ENCODE measurements around the gene ZNF107.
"Not testable (repeated sequence)": the region's sequence is repeated elsewhere in the genome, so short reads cannot be mapped to it uniquely, and the experiment has no call there.

- TF ChIP-seq CTCF (conservative IDR thresholded peaks at IDR 0.05; ENCODE audit: low read depth in 2 of 2); REST (IDR thresholded peaks at IDR 0.05; ENCODE audit: unreplicated experiment); STAT1 (IDR thresholded peaks at IDR 0.05; ENCODE audit: unreplicated experiment); EZH2 (IDR thresholded peaks at IDR 0.05; ENCODE audit: low read depth, unreplicated experiment); POLR2AphosphoS5 (IDR thresholded peaks at IDR 0.05; ENCODE audit: low read depth); EZH2phosphoT487 (IDR thresholded peaks at IDR 0.05; ENCODE audit: unreplicated experiment); ETS1 (IDR thresholded peaks at IDR 0.05); NANOG (IDR thresholded peaks at IDR 0.05; ENCODE audit: borderline replicate concordance); CREB1 (CRISPR knock-in tag; IDR thresholded peaks at IDR 0.05; ENCODE audit: low read depth): not testable (repeated sequence)
Measured at GRCh38 chr7:64738403-64738802, 72.5 kb downstream of the ZNF107 start.
